Nucleus accumbens (tissue), 56 donors: ENCODE results near the gene SCGB2A2.

Experiments
- DNase-seq, 56 donors: peaks; one replicate each; lab custom pipeline; 2025; lab: John Stamatoyannopoulos, UW

SCGB2A2 gene

DNA sequence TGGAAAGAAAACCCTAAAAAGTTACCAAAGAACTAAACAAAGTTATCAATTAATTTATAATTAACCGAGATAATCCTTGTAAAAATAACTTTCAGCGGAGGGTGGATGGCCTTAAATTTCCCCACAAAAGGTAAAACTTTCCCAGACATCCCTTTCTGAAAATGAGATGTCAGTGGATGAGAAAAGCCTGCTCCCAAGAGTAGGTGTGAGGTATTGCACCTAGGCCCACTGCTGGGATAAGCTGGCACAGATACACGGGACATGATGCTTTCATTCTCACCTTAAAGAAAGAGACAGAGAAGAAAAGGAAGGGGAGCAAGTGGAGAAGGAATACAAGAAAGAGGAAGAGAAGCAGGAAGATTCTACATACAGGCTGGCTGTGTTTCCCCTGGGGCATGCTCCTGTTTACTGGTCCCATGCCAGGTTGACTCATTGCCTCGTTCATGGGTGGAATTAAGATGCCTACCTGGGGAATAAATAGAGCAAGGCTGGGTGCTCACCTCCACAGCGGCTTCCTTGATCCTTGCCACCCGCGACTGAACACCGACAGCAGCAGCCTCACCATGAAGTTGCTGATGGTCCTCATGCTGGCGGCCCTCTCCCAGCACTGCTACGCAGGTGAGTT is at the start of gene SCGB2A2:
Gene SCGB2A2, plus strand, starts transcription at position 505 of the 625 bp plus-strand sequence. Its CDS starts 59 bp downstream, at position 564.
- DNase-seq = no peak

DNA sequence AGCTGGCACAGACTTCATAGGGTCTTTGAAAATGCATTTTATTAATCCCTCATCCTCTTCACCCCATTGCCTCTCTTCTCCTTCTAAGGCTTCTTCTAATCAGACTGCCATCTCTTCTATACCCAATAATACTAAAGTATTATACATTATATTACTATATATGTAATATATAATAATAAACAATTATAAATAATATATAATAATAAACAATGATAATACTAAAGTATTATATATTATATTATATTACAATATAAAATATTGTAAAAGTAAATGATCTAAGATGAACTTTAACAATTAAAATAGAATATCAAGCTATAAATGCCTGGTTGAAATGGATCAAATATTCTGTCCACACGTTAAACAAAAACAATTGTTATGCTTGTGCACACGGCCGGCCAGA is 48.5 kb upstream of the SCGB2A2 start:
- DNase-seq = no peak

GRCh38 chr11:62223095-62223494 is 46.9 kb upstream of the SCGB2A2 start:
- no peak for DNase-seq

DNA sequence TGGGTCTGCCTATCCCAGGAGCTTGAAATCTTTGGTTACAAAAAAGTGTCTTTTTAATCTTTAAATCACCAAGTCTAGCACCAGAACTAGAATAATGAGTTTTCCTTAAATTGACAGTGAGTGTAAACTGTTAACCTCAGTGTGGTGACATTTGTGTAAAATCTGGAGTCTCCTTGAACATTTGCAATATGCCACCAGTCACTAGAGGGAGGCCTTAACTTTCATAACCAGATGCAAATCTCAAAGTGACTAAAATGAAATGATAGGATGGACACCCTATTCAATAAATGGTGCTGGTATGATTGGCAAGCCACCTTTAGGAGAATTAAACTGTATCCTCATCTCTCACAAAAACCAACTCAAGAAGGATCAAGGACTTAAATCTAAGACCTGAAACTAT is 36.2 kb upstream of the SCGB2A2 start:
- DNase-seq = no peak

GRCh38 chr11:62236187-62236586 is 33.8 kb upstream of the SCGB2A2 start:
- no peak for DNase-seq

DNA sequence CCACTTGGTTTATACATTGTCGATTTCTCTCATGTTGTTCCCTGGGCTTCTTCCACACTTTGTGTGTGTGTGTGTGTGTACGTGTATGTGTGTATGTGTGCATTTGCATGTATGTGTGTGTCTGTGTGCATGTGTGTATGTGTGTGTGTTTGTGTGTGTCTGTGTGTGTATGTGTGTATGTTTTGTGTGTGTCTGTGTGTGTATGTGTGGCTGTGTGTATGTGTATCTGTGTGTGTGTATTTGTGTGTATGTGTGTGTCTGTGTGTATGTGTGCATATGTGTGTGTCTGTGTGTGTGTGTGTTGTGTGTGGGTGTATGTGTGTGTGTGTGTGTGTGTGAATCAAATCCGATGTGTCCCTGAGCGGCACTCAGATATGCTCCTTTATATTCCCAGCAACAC is 32.5 kb upstream of the SCGB2A2 start:
- no peak for DNase-seq

DNA sequence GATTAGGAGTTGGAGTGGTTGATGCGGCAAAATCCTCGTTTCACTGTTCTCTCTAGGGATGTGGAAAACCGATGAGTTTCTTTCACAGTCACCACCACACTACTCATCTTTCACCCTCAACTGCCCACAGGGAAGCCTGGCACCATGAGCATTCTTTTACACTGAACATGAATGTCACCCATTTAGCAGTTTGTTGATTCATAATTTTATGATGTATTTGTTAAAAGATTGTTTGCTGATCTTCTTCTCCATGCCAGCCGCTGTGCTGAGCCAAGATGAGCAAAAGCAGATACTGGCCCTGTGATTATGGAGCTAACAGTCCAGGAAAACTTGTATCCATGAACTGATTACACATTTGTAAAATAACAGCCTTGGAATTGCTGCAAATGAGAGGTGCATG is 31.8 kb upstream of the SCGB2A2 start:
- DNase-seq = no peak

- no peak for DNase-seq
Observed at GRCh38 chr11:62241095-62241494, 28.9 kb upstream of the SCGB2A2 start.

- DNase-seq = peak in 15 of 56 donors; percentile 3 to 58 (median 9)
Observed at GRCh38 chr11:62242021-62242420, 27.9 kb upstream of the SCGB2A2 start, which contains the start of gene SCGB1D2. TSS of gene SCGB1D2 (plus strand) at chr11:62242239. CDS start at chr11:62242308, 69 bp downstream.

DNA sequence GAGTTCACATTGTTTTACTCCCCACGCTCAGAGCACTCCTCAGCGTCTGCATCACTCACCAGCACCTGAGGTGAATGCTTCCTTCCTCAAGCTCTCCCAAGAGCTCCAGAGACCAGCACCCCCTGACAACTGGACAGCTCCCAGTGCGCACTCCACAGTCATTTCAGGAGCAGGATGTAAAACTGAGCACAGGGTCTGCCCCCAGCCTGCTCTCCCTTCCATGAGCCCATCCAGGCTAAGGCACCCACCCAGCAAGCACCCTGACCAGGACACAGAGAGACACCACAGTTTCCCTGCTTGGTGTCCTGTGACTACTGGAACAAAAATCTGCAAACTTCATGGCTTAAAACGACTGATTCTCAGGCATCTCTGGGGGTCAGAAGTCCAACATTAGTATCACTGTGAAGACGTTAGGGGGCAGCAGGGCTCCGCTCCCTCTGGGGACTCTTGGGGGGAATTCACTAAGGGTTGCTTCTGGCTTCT is 24.6 kb upstream of the SCGB2A2 start:
- DNase-seq = peak in 1 of 56 donors; percentile 8

DNA sequence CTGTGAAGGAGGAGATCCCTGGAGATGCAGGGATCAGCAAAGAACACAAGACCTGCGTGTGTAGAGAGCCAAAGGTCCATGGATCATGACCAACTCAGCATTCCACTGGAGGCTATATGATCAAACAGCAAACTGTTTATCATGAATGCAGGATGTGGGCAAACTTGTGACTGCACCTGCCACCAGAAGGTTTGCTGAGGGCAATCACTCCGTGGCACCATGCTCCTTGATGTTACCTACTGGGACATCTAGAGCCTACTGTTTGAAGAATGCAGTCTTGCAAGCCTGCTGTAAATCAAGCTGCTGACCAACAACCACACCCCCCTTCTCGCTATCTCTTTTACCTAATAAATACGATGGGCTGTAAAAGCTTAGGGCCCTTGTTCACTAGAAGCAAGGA is 18.3 kb upstream of the SCGB2A2 start:
- DNase-seq = no peak

DNA sequence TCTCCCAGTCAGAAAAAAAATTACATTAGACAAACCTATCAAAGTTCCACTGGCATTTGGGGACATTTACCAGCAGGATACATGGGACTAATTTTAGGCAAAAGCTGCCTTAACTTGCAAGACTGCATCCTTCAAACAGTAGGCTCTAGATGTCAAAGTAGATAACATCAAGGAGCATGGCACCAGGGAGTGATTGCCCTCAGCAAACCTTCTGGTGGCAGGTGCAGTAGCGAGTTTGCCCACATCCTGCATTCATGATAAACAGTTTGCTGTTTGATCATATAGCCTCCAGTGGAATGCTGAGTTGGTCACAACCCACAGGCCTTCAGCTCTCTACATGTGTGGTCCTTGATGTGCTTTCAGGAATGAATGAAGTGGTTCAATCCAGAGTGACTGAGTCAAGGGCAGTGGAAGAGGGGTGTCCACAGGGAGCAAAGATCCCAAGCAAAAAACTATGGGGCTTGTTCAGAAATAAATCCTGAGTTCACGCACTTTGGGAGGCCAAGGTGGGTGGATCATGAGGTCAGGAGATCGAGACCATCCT is 15.9 kb upstream of the SCGB2A2 start:
- DNase-seq = no peak

DNA sequence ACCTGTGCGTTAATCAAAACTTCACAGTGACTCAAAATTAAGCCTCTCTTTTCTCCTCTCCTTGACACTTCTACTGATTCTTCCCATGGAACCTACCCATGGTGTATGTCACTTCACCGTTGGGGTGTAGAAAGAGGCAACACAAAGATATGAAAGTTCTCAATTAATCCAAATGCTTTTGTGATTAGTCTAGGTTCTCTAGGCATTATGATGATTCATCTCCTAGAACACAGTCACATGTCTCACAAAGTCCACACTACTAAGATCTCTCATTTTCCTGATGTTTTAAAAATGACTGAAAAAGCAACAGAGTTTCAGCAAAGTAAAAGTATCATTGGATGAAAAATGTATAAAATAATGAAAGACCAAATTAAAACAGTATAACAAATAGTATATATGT is 13.7 kb upstream of the SCGB2A2 start:
- DNase-seq = no peak

- DNase-seq = no peak
Observed at GRCh38 chr11:62260261-62260953, 9.6 kb upstream of the SCGB2A2 start.

DNA sequence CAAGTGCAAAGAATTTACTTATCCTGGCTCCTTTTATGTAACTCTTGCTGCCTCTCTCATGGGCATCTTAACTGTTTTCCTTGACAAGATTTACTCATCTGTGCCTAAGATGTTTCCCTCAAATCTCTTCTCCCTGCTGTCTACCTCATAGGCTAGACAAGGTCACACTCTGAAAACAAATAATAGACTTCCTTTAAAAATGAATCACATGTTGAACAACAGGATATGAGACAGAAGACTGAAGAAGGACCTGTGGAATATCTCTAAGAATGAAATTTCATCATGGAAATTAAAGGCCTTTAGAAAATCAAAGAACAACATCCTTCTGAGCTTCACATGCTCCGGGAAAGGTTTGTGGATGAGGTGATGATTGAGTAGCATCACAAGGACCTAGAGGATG is 6.0 kb upstream of the SCGB2A2 start:
- no peak for DNase-seq

DNA sequence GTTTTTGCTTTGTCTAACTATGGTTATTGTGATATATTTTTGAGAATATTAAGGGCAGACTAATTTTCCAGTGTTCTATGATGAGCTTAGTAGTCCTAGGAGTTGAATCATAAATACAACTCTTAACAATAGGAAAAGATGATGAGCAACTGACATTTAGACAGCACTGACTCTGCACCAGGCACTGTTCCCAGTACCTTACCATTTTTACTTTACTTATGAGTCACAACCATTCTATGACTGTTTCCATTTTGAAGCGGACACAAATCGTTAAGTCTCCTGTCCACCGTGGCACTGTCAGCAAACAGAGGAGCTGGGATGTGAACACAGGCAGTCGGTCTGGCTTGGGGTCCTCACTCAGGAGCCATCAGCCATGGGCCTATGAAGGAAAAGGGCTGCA is 3.4 kb upstream of the SCGB2A2 start:
- DNase-seq = peak in 2 of 56 donors; percentile 4 to 10

DNA sequence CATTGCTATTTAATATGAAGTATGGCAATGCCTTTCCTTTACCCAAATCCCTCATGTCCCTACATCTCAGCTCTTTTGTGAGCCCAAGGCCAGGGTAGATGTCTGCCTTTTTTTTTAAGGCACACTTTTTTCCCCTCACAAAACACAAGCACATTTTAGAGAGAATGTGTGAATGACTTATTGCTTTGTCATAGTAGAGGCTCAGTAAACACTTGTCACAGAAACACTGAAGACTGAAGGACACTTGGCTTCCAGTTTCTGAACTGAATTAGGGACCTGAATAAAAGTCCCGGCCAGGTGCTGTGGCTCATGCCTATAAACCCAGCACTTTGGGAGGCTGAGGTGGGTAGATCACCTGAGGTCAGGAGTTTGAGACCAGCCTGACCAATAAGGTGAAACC is 2.9 kb upstream of the SCGB2A2 start:
- DNase-seq = no peak

DNA sequence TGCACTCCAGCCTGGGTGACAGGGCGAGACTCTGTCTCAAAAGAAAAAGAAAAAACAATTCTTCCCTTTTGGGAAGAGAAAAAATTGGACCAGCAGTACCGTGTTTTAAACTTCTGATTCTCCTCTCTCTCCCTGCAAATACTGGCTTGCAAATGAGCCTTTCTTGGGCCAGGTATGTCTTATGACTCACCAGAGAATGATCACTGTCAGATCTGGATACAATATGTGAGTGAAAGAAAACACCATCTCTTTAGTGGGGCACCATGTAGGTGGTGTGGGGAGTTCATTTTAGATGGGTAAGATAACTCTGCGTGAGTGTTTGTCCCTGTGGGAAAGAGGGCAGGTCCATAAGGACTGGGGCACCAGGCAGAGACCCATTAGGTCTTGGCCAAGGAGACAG is 2.4 kb upstream of the SCGB2A2 start:
- no peak for DNase-seq

DNA sequence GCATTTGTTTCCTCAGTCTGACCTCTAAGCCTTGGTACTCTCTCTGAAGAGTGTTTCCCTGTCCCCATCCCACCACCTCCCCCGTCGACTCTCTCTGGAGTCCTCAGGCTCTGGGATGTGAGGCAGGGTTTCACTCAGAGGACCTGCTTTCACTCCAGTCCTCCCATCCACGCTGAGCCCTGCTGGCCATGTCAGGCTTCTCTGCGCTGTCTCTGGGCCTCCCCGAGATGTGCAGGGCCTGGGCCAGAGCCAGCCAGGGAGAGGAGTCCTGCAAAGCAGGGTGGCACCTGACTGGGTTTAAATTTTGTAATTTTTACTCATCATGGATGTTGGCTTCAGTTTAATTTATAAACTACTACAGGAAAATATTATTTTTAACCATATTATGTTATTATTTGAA is 3.3 kb downstream of the SCGB2A2 start:
- no peak for DNase-seq

DNA sequence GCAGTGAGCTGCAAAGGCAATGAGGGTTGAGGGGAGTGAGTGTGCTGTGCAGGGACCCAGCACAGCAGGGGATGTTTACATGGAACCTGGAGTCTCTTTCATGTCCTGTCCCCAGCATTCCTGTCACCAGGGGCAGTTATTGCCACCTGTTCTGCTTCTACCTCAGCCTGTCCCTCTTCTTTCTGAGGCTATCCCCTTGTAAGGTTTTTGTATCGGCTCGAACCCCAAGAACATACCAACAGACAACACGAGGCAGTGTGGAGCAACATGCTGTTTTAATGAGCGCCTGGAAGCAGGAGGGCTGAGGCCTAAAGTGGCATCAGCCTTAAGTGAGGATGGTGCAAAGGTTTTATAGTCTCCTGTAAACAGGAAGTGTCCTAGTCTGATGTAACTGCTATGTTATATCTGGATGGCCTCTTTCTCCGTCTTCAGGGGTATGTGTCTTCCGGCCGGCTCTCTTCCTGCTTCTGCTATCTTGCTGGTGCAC is 3.9 kb downstream of the SCGB2A2 start:
- no peak for DNase-seq

GRCh38 chr11:62280452-62280851 is 10.5 kb downstream of the SCGB2A2 start:
- no peak for DNase-seq

- no peak for DNase-seq
Observed at GRCh38 chr11:62295504-62295903, 25.5 kb downstream of the SCGB2A2 start.
